Measurements from ENCODE around the gene USP49. TPM values are rescaled to one million over a fixed set of nuclear protein-coding genes. Genes with fewer than 3 reads are reported as not detected.

The USP49 gene
- total RNA-seq, 2 experiments from 2014 or later, result 5.8 to 6.0 TPM

- POLR2A ChIA-PET, result no interaction called here
- CTCF ChIA-PET, result interaction anchor here (1.3 kb wide), 1 partner anchor 24 kb away, joined by 3 read pairs; no protein-coding TSS in a partner anchor
Observed at GRCh38 chr6:41796474-41796873, 98.7 kb downstream of the USP49 start.

GRCh38 chr6:41791984-41792383, 103.2 kb downstream of the USP49 start:
- ChIA-PET CTCF (interaction anchor here (0.6 kb wide), 1 partner anchor 127 kb away, joined by 5 read pairs; no protein-coding TSS in a partner anchor), POLR2A (interaction anchor here (0.6 kb wide), 1 partner anchor 270 kb away, joined by 3 read pairs; no protein-coding TSS in a partner anchor)

- ChIA-PET POLR2A (no interaction called here), CTCF (interaction anchor here (0.6 kb wide), 1 partner anchor 1583 kb away, joined by 3 read pairs; no protein-coding TSS in a partner anchor)
Observed at GRCh38 chr6:41791305-41791704, 103.9 kb downstream of the USP49 start.

- ChIA-PET POLR2A (no interaction called here), CTCF (no interaction called here)
Observed at GRCh38 chr6:41790045-41790444, 105.1 kb downstream of the USP49 start.

- POLR2A ChIA-PET, result no interaction called here
- CTCF ChIA-PET, result interaction anchor here (3.6 kb wide), 1 partner anchor 259 kb away, joined by 38 read pairs; the partner anchor contains the start of gene TAF8
Observed at GRCh38 chr6:41789390-41789724, 105.8 kb downstream of the USP49 start.

- ChIA-PET CTCF (interaction anchor here (0.6 to 4.3 kb wide), 19 partner anchors 12 to 293 kb away, joined by 3 to 46 read pairs (median 4); partner anchors contain the start of genes BYSL, CCND3, MED20 and TAF8), POLR2A (interaction anchor here (0.5 to 3.2 kb wide), 10 partner anchors 108 to 1048 kb away, joined by 3 to 14 read pairs (median 4); partner anchors contain the start of genes BYSL, MED20, TAF8 and USP49)
Observed at GRCh38 chr6:41787219-41787917, 107.8 kb downstream of the USP49 start, which contains the start of gene TOMM6. Gene TOMM6, plus strand, starts transcription at chr6:41787694. Its CDS starts 4 bp downstream, at chr6:41787698.

GRCh38 chr6:41786451-41787218, 108.5 kb downstream of the USP49 start:
- CTCF ChIA-PET, result interaction anchor here (0.7 to 4.3 kb wide), 24 partner anchors 10 to 718 kb away, joined by 3 to 46 read pairs (median 4); partner anchors contain the start of genes BYSL, CCND3, MED20 and TAF8
- POLR2A ChIA-PET, result interaction anchor here (0.5 to 3.2 kb wide), 9 partner anchors 135 to 265 kb away, joined by 3 to 14 read pairs (median 4); partner anchors contain the start of genes BYSL, MED20 and TAF8

- ChIA-PET CTCF (interaction anchor here (0.5 to 4.3 kb wide), 15 partner anchors 9 to 719 kb away, joined by 3 to 46 read pairs (median 4); partner anchors contain the start of genes BYSL, MED20 and TAF8), POLR2A (interaction anchor here (0.6 to 3.2 kb wide), 2 partner anchors 135 to 163 kb away, joined by 3 to 14 read pairs; partner anchors contain the start of genes BYSL and MED20)
Observed at GRCh38 chr6:41785689-41786450, 109.3 kb downstream of the USP49 start.

GRCh38 chr6:41785254-41785653, 109.9 kb downstream of the USP49 start:
- CTCF ChIA-PET, result interaction anchor here (1.0 to 4.3 kb wide), 4 partner anchors 9 to 258 kb away, joined by 3 to 46 read pairs (median 6); no protein-coding TSS in a partner anchor
- POLR2A ChIA-PET, result no interaction called here

GRCh38 chr6:41784581-41785171, 110.5 kb downstream of the USP49 start:
- ChIA-PET CTCF (interaction anchor here (1.1 to 4.3 kb wide), 2 partner anchors 156 to 259 kb away, joined by 3 to 46 read pairs; no protein-coding TSS in a partner anchor), POLR2A (no interaction called here)

- POLR2A ChIA-PET, result no interaction called here
- CTCF ChIA-PET, result interaction anchor here (2.3 kb wide), 1 partner anchor 261 kb away, joined by 10 read pairs; no protein-coding TSS in a partner anchor
Observed at GRCh38 chr6:41783106-41783780, 111.9 kb downstream of the USP49 start.

- ChIA-PET POLR2A (no interaction called here), CTCF (interaction anchor here (0.6 to 2.3 kb wide), 5 partner anchors 48 to 783 kb away, joined by 3 to 10 read pairs (median 3); partner anchors contain the start of gene UBR2)
Observed at GRCh38 chr6:41781366-41781730, 113.8 kb downstream of the USP49 start.

GRCh38 chr6:41780551-41781365, 114.4 kb downstream of the USP49 start, which contains the start of gene PRICKLE4:
Gene PRICKLE4, plus strand, starts transcription at chr6:41780782. Its CDS starts 2,692 bp downstream, at chr6:41783474.
- POLR2A ChIA-PET, result no interaction called here
- CTCF ChIA-PET, result interaction anchor here (0.6 to 1.0 kb wide), 4 partner anchors 47 to 434 kb away, joined by 3 read pairs; no protein-coding TSS in a partner anchor

GRCh38 chr6:41779788-41780550, 115.2 kb downstream of the USP49 start, which contains the start of gene FRS3:
Gene FRS3, minus strand, starts transcription at chr6:41779900. Its CDS starts 2,913 bp downstream, at chr6:41776987.
- POLR2A ChIA-PET, result interaction anchor here (0.6 kb wide), 1 partner anchor 8 kb away, joined by 4 read pairs; no protein-coding TSS in a partner anchor
- CTCF ChIA-PET, result interaction anchor here (1.0 kb wide), 2 partner anchors 145 to 389 kb away, joined by 3 read pairs; no protein-coding TSS in a partner anchor

GRCh38 chr6:41779336-41779735, 115.8 kb downstream of the USP49 start:
- POLR2A ChIA-PET, result interaction anchor here (0.6 kb wide), 1 partner anchor 9 kb away, joined by 4 read pairs; no protein-coding TSS in a partner anchor

GRCh38 chr6:41778895-41779294, 116.3 kb downstream of the USP49 start:
- CTCF ChIA-PET, result no interaction called here
- POLR2A ChIA-PET, result no interaction called here

More at GRCh38 chr6:41779336-41779735, 115.8 kb downstream of the USP49 start:
- CTCF ChIA-PET, result interaction anchor here (1.0 kb wide), 1 partner anchor 145 kb away, joined by 3 read pairs; no protein-coding TSS in a partner anchor
